HG03135 (cell line): ENCODE measurements around the gene MAST1.
A peak's percentile ranks its signal among the peaks of the same experiment; 100 is the strongest.

Source experiments
- ATAC-seq: cut with Tn5 transposase; IDR thresholded peaks from one replicate; pipeline ENCODE4 v1.9.1; 2021; ENCODE audit warnings: mild to moderate bottlenecking, moderate library complexity; ENCODE audit not compliant: unreplicated experiment

The MAST1 gene

DNA sequence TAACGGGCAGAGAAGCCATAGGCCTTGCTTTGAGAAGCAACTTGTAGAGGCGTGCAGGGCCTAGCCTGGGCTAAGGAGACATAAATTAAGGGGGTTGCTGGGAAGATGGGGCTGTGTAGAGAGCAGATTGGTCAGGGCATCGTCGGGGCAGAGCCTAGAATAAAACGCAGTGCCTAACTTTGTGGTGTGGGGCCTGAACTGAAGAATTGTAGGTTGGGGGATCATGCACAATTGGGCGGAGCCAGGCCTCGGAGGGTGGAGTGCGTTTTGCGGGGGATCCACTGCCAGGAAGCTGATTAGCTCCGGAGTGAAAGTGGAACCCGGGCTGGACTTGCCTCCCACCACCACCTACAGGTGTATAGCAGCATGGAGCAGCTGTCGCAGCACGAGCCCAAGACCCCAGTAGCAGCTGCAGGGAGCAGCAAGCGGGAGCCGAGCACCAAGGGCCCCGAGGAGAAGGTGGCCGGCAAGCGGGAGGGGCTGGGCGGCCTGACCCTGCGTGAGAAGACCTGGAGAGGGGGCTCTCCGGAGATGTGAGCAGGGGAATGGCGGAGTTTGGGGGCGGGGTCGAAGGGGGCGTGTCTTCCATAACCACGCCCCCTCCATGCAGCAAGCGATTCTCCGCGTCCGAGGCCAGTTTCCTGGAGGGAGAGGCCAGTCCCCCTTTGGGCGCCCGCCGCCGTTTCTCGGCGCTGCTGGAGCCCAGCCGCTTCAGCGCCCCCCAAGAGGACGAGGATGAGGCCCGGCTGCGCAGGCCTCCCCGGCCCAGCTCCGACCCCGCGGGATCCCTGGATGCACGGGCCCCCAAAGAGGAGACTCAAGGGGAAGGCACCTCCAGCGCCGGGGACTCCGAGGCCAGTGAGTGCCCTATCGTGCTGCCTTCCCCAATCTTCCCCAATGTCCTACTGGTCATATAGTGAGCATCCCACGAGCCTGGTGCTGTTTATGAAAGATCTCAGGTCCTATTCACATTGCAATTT lies 29.1 kb downstream of the MAST1 start:
- ATAC-seq, result no peak

DNA sequence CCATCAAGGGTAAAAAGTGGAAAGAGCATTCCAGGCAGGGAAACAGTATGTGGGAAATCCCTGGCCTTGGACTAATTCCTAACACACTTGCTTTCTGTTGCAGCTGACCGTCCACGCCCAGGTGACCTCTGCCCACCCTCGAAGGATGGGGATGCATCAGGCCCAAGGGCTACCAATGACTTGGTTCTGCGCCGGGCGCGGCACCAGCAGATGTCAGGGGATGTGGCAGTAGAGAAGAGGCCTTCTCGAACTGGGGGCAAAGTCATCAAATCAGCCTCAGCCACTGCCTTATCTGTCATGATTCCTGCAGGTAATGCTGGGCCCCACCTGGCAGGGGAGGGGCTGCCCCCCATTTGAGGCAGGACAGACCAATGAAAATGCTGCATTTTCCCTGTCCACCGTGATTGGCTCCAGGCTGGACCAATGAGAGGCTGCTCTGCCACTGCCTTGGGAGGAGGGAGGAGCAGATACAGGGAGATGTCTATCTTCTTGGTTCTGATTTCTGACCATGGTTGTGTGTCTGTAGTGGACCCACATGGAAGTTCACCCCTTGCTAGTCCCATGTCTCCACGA lies 30.3 kb downstream of the MAST1 start:
- ATAC-seq, result no peak

DNA sequence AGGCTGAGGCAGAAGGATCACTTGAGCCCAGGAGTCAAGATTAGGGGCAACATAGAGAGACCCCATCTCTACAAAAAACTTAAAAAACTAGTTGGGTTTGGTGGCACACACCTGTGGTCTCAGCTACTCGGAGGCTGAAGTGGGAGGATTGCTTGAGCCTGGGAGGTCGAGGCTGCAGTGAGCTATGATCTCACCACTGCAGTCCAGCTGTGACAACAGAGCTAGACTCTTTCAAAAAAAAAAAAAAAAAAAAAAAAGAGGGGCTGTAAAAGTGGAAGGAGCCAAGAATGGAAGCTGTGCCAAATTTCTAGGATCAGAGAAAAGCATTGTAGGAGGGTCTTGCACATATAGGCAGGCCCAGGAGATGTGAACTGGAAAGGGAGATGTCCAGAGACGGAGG lies 33.4 kb downstream of the MAST1 start:
- no peak for ATAC-seq

DNA sequence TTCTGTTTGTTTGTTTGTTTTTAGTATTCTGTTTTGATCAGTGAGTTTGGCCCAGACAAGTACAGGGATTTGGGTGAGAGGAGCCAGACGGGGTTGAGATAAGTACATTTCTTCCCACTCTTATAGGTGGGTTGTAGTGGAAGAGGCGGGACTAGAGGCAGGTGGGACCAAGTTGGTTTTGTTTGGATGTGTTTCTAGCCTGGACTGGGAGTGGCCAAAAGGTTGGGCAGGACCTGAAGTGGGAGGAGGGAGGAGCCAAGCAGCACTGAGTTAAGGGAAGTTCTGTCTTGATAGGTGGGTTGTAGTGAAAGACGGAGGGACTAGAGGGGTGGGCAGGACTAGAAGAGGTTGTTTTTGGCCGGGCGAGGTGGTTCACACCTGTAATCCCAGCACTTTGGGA lies 33.9 kb downstream of the MAST1 start:
- no peak for ATAC-seq

DNA sequence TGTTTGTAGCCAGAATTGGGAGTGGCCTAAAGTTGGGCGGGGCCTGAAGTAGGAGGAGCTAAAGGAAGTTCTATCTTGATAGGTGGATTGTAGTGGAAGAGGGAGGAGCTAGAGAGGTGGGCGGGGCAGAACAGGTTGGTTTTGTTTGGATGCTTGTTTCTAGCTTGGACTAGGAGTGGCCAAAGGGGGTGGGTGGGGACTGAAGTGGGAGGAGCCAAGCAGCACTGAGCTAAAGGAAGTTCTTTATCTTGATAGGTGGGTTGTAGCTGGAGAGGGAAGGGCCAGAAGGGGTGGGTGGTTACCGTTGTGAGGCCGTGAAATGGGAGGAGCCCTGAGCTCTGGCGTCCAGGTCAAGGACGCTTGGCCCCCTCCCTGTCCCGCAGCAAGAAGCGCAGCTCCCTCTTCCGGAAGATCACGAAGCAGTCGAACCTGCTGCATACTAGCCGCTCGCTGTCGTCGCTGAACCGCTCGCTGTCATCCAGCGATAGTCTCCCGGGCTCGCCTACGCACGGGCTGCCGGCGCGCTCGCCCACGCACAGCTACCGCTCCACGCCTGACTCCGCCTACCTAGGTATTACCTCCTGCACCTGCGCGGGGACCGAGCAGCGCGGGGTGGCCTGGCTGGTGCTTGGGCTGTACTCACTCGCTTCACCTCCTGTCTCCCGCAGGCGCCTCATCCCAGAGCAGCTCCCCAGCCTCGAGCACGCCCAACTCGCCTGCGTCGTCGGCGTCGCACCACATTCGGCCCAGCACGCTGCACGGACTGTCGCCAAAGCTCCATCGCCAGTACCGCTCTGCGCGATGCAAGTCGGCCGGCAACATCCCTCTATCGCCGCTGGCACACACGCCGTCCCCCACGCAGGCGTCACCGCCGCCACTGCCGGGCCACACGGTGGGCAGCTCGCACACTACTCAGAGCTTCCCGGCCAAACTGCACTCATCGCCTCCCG lies 34.9 kb downstream of the MAST1 start:
- no peak for ATAC-seq

DNA sequence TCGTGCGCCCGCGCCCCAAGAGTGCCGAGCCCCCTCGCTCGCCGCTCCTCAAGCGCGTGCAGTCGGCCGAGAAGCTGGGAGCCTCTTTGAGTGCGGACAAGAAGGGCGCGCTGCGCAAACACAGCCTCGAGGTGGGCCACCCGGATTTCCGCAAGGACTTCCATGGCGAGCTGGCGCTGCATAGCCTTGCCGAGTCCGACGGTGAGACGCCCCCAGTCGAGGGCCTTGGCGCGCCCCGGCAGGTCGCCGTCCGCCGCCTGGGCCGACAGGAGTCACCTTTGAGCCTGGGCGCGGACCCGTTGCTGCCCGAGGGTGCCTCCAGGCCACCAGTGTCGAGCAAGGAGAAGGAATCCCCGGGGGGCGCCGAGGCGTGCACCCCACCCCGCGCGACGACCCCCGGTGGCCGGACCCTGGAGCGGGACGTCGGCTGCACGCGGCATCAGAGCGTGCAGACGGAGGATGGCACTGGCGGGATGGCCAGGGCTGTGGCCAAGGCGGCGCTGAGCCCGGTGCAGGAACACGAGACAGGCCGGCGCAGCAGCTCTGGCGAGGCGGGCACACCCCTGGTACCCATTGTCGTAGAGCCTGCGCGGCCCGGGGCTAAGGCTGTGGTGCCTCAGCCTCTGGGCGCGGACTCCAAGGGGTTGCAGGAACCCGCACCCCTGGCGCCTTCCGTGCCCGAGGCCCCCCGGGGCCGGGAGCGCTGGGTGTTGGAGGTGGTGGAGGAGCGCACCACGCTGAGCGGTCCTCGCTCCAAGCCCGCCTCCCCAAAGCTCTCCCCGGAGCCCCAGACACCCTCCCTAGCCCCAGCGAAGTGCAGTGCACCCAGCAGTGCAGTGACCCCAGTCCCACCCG lies 35.8 kb downstream of the MAST1 start:
- no peak for ATAC-seq

DNA sequence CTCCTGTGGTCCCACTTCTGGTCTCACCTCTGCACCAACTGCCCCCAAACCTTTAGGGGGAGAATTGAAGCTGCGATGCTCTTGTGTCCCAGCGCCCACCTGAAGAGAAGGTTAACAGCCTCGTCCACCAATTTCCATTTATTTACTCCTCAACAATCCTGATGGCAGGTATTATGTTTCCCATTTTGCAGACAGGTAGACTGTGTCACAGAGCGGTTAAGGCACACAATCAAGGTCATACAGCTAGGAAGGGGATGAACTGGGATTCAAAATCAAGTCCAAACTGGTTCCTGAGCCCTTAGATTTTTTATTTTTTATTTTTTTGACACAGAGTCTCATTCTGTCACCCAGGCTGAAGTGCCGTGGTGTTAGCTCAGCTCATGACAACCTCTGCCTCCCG lies 36.8 kb downstream of the MAST1 start:
- no peak for ATAC-seq

DNA sequence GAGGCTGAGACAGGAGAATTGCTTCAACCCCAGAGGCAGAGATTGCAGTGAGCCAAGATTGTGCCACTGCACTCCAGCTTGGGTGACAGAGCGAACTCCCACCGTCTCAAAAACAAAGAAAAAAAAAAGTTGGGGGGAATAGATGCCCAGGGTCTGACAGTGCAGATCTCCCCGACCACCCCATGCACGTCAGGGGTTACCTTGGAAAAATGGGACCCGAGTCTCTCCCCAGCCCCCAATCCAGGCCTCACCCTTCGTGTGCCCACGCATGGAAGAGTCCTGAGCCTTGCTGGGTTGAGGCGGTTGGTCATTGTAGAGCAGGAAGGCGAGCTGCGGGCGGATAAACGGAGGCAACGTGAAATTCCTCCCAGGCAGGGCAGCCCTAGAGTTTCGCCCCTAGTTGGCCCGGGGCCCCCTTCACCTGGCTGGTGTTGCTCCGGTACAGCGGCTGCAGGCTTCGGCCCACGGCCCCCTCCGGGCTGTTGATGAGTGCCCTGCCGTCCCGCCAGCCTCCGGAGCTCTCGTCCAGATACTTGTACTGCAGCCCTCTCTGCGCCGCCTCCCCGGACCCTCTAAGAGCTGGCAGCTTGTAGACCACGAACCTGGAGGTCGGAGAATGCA lies 42.3 kb downstream of the MAST1 start:
- ATAC-seq, result peak; percentile 23

DNA sequence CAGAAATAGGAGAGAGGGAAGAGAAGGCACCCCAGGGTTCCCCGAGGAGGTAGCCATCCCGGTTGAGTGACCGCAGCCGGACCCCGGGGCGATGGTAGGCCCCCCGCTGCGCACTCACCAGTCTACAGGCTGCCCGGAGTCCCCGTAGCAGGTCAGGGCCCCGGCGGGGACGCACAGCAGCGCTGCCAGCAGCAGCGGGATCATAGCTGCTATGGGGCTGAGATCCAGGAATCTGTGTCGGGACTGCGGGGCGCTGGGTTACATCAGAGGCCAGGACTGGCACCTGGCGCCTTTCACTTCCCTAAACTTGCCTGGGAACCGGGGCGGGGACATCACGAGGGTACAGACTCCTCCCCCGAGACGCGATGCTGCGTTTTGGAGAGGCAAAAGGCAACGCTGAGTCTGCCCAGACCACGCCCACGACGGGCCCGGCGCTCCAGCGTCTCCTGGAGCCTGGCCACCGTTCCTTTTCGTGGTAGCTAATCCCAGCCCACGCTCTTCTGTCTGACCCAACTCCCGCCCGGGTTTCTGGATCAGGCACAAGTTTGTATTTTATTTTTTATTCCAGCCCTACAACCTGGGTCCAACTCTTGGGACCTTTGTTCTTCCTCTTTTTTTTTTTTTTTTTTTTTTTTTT lies 43.0 kb downstream of the MAST1 start, which contains the start of gene DNASE2:
TSS of gene DNASE2 (minus strand) at position 278 of the 637 bp plus-strand sequence. CDS start at position 204, 74 bp downstream.
- ATAC-seq, result peak; percentile 78

DNA sequence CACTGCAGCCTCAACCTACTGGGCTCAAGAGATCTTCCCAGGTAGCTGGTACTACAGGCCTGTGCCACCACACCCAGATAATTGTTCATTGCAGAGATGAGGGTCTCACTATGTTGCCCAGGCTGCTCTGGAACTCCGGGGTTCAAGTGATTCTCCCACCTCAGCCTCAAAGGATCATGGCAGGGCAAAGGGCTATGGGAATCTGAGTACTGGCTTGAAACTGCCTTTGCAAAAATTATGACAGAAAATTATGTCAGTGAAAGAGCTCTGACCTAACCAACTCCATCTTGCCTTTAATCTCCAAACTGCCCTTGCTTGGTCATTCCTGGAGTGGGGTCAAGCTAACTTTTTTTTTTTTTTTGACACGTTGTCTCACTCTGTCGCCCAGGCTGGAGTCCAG lies 44.3 kb downstream of the MAST1 start:
- no peak for ATAC-seq

DNA sequence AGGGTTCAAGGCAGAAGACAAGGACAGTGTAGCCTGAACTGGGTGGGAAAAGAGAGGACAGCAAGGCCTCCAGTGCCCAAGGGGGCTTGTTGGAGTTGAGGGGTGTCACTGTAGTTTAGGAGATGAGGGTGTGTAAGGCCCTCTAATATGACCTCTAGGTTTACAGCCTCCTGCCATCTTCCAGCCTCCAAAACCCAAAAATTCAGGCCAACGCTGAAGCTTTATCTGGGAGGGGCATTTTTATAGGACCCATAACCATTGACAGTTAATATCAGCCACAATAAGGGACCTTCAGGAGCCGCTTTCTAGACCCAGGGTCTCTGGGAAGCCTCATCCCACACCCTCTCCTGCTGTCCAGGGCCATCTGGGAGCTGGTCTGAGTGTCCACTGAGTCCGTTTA lies 45.9 kb downstream of the MAST1 start:
- ATAC-seq, result no peak

DNA sequence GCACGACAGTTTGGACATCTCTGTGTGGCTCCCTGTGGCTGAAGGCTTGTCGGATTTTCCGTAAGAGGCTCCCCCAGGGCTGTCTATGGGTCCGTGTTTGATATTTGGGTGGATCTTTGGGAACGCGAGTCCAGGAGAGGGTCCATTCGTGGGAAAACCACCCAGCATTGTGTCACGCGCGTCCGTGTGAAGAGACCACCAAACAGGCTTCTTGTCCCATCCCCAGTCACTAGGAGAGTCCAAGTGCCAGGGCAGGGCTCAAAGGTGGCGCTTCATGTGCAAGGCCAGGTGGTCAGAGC lies 46.3 kb downstream of the MAST1 start:
- ATAC-seq, result no peak

DNA sequence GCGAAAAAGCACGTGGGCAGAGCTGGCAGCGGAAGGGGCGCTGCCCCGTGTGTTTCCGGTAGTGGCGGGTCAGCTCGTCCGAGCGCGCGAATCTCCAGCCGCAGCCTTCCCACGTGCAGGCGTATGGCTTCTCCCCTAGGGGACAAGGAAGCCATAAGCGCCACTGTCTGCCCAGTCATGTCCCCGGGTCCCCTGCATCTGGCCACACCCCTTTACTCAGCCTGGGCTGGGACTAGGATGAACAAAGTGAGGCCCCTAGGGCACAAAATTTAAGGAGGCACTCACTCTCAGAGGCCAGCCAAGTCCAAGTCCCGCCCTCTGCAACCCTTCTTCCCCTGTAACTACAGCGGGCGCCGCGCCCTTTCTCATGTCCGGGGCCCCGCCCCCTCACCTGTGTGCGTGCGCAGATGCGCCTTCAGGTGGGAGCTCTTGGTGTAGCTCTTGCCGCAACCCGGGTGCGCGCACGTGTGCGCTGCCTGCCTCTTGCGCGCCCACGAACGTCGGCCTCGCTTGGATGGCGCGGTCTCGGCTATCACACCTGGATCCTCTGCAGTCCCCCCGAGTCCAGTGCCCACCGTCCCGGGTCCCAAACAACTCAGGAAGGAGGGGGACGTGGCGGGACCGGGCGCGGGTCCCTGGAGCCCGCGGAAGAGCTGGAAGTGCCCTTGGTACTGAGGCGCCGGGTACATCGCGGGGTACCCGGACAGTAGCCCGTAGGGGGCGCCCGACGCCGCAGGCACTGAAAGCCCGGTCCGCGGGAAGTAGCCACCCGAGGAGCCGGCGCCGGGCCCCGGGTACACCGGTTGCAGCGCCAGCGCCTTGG lies 46.8 kb downstream of the MAST1 start:
- ATAC-seq, result no peak

DNA sequence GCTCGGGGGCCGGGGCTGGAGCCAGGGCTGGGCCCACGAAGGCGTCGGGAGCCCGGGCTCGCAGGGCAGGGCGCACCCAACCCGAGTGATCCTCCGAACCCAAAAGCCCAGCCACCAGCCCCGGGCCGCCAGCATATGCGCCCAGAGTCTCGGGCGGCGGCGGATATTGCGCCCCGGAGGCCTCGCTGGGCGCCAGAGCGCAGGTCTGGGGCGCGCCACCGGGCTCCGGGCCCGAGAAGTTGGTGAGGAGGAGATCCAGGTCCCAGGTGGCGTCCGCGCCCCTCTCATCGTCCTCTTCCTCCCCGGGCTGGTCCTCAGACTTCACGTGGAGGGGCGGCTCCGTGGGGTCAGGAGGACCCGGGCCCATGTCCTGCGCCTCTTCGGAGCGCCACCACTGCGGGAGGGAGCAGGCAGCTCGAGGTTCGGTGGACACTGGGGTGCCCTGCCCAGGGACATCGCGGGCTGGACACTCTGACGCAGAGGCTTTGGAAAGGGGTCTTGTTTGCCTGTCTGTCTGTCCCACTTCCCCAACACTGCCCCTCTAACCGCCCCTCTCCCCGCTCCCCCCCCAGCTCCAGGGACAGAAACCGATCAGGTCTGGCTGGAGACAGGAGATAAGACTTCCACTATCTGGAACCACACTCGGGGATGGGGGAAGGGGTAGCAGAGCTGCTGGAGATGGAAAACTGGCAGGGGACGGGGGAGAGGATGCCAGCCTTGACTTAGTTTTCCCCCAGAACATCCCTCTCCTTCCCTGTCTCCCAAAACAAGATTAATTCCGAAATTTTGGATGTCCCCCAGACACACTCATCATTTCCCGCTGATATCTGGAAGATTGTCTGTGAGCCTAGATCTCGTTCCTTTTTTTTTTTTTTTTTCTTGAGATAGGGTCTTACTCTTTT lies 47.7 kb downstream of the MAST1 start:
- no peak for ATAC-seq

DNA sequence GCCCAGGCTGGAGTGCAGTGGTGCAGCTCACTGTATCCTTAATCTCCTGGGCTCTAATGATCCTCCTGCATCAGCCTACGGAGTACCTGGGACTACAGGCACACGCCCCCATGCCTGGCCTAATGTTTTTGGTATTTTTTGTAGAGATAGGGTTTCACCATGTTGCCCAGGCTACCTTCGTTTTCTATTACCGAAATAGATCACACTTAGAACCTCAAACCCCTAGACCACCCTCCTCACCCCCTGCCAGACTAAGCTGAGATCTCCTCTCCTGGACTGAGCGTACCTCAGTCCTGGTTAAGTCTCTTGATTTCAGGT lies 48.3 kb downstream of the MAST1 start:
- no peak for ATAC-seq

DNA sequence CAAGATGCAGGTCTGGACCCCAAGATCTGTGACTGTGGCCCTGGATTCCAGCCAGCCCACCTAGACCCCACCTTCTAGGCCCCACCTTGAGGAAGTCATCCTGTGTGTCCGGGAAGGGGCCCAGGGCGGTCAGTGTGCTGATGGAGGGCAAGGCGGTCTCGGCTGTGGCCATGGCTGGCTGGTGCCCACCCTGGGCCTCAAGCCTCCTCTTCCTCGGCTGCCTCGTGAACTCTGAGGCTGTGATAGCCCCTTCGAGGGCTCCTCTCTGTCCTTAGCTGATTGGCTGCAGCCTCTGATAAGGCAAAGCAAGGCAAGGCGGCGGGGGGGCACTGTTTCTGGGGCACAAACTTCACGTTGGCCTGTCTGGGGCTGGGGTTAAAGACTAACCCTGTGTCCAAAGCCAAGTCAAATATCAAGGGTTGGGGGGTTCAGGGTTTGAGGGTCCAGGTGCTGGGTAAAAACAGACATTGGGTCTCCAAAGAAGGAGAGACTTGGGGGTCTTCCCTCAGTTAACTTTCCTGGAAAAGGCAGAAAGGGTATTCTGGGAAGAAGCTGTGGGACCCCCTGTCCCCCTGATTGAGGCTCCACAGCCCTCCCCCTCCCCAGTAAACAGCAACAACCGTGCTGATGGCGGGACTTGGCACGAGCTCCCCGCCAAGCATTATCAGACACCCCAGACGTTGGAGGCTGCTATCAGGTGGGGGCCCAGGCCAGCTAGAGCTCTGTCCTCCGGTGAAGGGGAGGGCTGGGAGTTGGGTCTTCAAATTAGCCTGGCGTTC lies 48.8 kb downstream of the MAST1 start, which contains the start of gene KLF1:
TSS of gene KLF1 (minus strand) at position 233 of the 779 bp plus-strand sequence. CDS start at position 172, 61 bp downstream.
- no peak for ATAC-seq
